GM21786 (cell line): ENCODE measurements around the gene OR2W1.

Experiments
- ATAC-seq: cut with Tn5 transposase; IDR thresholded peaks from one replicate; pipeline ENCODE4 v1.9.1; 2021; ENCODE audit not compliant: unreplicated experiment

Gene OR2W1

DNA sequence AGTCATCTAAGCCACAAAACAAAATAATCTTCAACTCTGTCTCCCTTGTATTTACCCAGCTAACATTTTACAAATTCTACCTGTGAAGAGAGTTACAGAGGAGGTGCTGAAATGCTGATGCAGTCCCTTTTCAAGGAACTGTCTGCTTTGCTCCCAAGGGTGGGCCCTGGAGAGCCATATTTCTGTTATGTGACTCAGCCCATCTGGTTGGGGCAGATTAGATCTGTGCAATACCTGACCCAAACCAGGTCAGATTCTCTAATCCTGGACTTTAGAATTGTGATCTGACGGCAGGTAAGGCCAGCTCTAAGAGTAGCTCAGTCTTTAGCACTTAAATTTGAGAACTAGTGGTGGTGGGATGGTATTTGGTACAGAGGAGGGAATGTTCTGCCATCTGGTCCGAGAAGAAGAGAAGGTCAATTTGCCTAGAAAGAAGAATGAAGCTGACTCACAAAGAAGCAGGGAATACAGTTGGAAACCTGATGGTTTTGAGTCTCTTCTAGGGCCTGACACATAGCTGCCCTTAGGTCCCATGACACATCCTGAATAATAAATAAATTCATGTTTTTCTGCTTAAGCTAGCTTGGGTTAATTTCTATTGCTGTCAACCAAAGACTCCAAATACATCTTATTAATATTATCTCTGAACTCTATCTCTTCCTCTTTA is 48.0 kb downstream of the OR2W1 start:
- no peak for ATAC-seq

- no peak for ATAC-seq
Observed at GRCh38 chr6:28995093-28995650, 49.8 kb downstream of the OR2W1 start.
